Astrocyte (in vitro differentiated cells and primary cell): ENCODE results near the gene SNX8. TPM values are rescaled to one million over a fixed set of nuclear protein-coding genes. Genes with fewer than 3 reads are reported as not detected.

Source experiments
- DNase-seq: peaks from one replicate; pipeline ENCODE4 v3.0.0-alpha.2; 2010; ENCODE audit warnings: low read depth
- FAIRE-seq: peaks from 2 replicates; lab custom pipeline; 2011; peaks lifted over from hg19 to GRCh38; lab: Jason Lieb, UNC
- H2AFZ ChIP-seq: 2 replicates; pipeline ENCODE4 v1.6.0; 2012; ENCODE audit warnings: low read depth, low read length, inconsistent platforms
- H3K27ac ChIP-seq: 2 replicates; pipeline ENCODE4 v1.5.1; 2011; ENCODE audit warnings: low read depth, low read length, inconsistent platforms
- H3K27me3 ChIP-seq: 2 replicates; pipeline ENCODE4 v1.6.0; 2011; ENCODE audit warnings: low read length, inconsistent platforms; ENCODE audit not compliant: insufficient read depth
- H3K36me3 ChIP-seq: 2 replicates; pipeline ENCODE4 v1.5.1; 2011; ENCODE audit warnings: low read length, inconsistent platforms; ENCODE audit not compliant: insufficient read depth
- H3K4me1 ChIP-seq: 2 replicates; pipeline ENCODE4 v1.5.1; 2011; ENCODE audit warnings: low read length, inconsistent platforms; ENCODE audit not compliant: insufficient read depth
- H3K4me2 ChIP-seq: 2 replicates; pipeline ENCODE4 v1.6.0; 2012; ENCODE audit warnings: low read length, inconsistent platforms
- H3K4me3 ChIP-seq: 2 replicates; pipeline ENCODE4 v1.5.1; 2011; ENCODE audit warnings: low read depth, mild to moderate bottlenecking, low read length, inconsistent platforms; ENCODE audit not compliant: insufficient read depth
- H3K79me2 ChIP-seq: 2 replicates; pipeline ENCODE4 v1.6.0; 2012; ENCODE audit warnings: mild to moderate bottlenecking, low read length, inconsistent platforms; ENCODE audit not compliant: insufficient read depth
- H3K9ac ChIP-seq: 2 replicates; pipeline ENCODE4 v1.6.0; 2012; ENCODE audit warnings: mild to moderate bottlenecking, low read length, inconsistent platforms
- H3K9me3 ChIP-seq: 2 replicates; pipeline ENCODE4 v1.5.1; 2012; ENCODE audit warnings: low read depth, mild to moderate bottlenecking, low read length, inconsistent platforms; ENCODE audit not compliant: insufficient read depth
- H4K20me1 ChIP-seq: 2 replicates; pipeline ENCODE4 v1.6.0; 2012; ENCODE audit warnings: low read length, inconsistent platforms; ENCODE audit not compliant: insufficient read depth
- H3K27ac Mint-ChIP-seq: one replicate; pipeline ENCODE4 v1.8.0; 2021; ENCODE audit warnings: mild to moderate bottlenecking, mixed read lengths; ENCODE audit not compliant: unreplicated experiment
- H3K27me3 Mint-ChIP-seq: one replicate; pipeline ENCODE4 v1.8.0; 2021; ENCODE audit warnings: low read depth, mixed read lengths; ENCODE audit not compliant: unreplicated experiment
- H3K36me3 Mint-ChIP-seq: one replicate; pipeline ENCODE4 v1.8.0; 2021; ENCODE audit warnings: low read depth, mixed read lengths; ENCODE audit not compliant: unreplicated experiment
- H3K4me1 Mint-ChIP-seq: one replicate; pipeline ENCODE4 v1.8.0; 2021; ENCODE audit warnings: low read depth, mixed read lengths; ENCODE audit not compliant: unreplicated experiment
- H3K4me3 Mint-ChIP-seq: one replicate; pipeline ENCODE4 v1.8.0; 2021; ENCODE audit warnings: mild to moderate bottlenecking, moderate library complexity, mixed read lengths; ENCODE audit not compliant: unreplicated experiment
- H3K9me3 Mint-ChIP-seq: one replicate; pipeline ENCODE4 v1.8.0; 2021; ENCODE audit warnings: mild to moderate bottlenecking, mixed read lengths; ENCODE audit not compliant: unreplicated experiment
- CTCF ChIP-seq: IDR thresholded peaks from 2 replicates; pipeline ENCODE4 v1.5.1; 2011; ENCODE audit warnings: low read depth, mild to moderate bottlenecking, inconsistent platforms, low read length, moderate library complexity; ENCODE audit not compliant: insufficient read depth
- EZH2 ChIP-seq: IDR thresholded peaks from 2 replicates; pipeline ENCODE4 v1.6.1; 2012; ENCODE audit warnings: mild to moderate bottlenecking, low read length, inconsistent platforms; ENCODE audit not compliant: insufficient read depth
- total RNA-seq: library from RNA; stranded (reverse); gene quantifications from 2 replicates; pipeline ENCODE4 v1.2.1, GENCODE V29; 2021

The SNX8 gene
- total RNA-seq, 1 donor from 2014 or later, result 28.9 TPM

- H3K4me1 Mint-ChIP-seq, result peaks cover 10% of the 10 kb centered on the region
- Histone ChIP-seq H3K9me3 (no peaks in the 10 kb centered on the region), H3K27me3 (no peaks in the 10 kb centered on the region), H3K4me1 (peaks cover 28% of the 10 kb centered on the region), H2AFZ (no peak overlapping the region), H3K79me2 (peaks cover 45% of the 10 kb centered on the region), H3K4me2 (no peak overlapping the region), H3K4me3 (no peak overlapping the region), H3K9ac (no peak overlapping the region), H3K36me3 (peaks cover 22% of the 10 kb centered on the region), H3K27ac (no peak overlapping the region), H4K20me1 (peaks cover 27% of the 10 kb centered on the region)
- H3K4me3 Mint-ChIP-seq, result no peak overlapping the region
- DNase-seq (no peak), FAIRE-seq (no peak)
- H3K27ac Mint-ChIP-seq, result peak overlapping the region; percentile 59
- H3K9me3 Mint-ChIP-seq, result no peaks in the 10 kb centered on the region
- no peaks in the 10 kb centered on the region for H3K27me3 Mint-ChIP-seq
- peaks cover 15% of the 10 kb centered on the region for H3K36me3 Mint-ChIP-seq
- no peak for TF ChIP-seq EZH2
- no peak for TF ChIP-seq CTCF
These were observed 77.1 kb downstream of the SNX8 start for GRCh38 chr7:2237109-2237602.

GRCh38 chr7:2233926-2234325, 80.3 kb downstream of the SNX8 start:
- H3K27me3 Mint-ChIP-seq, result no peaks in the 10 kb centered on the region
- H2AFZ ChIP-seq, result no peak overlapping the region

More at GRCh38 chr7:2233926-2234325, 80.3 kb downstream of the SNX8 start:
- no peak overlapping the region for H3K4me3 ChIP-seq
- H4K20me1 ChIP-seq, result peaks cover 32% of the 10 kb centered on the region
- Mint-ChIP-seq H3K27ac (no peak overlapping the region), H3K9me3 (no peaks in the 10 kb centered on the region), H3K36me3 (peaks cover 21% of the 10 kb centered on the region), H3K4me1 (peaks cover 14% of the 10 kb centered on the region), H3K4me3 (peak overlapping the region; percentile 16)
- no peaks in the 10 kb centered on the region for H3K9me3 ChIP-seq
- peaks cover 46% of the 10 kb centered on the region for H3K79me2 ChIP-seq
- FAIRE-seq (no peak), DNase-seq (peak; percentile 63)
- H3K27me3 ChIP-seq, result no peaks in the 10 kb centered on the region
- peak overlapping the region; percentile 61 for H3K27ac ChIP-seq
- TF ChIP-seq EZH2, result no peak
- no peak for TF ChIP-seq CTCF
- peak overlapping the region; percentile 85 for H3K4me2 ChIP-seq
- H3K9ac ChIP-seq, result peak overlapping the region; percentile 89
- H3K4me1 ChIP-seq, result peaks cover 34% of the 10 kb centered on the region
- H3K36me3 ChIP-seq, result peaks cover 22% of the 10 kb centered on the region
